DND-41 (cell line): ENCODE results near the gene TYW1.
"Not testable (repeated sequence)": the region's sequence is repeated elsewhere in the genome, so short reads cannot be mapped to it uniquely, and the experiment has no call there.

Experiments used
- CTCF ChIP-seq: IDR thresholded peaks from 2 replicates; pipeline ENCODE4 v1.5.1; 2012; ENCODE audit warnings: borderline replicate concordance, low read length, moderate library complexity, mild to moderate bottlenecking; ENCODE audit not compliant: poor library complexity, severe bottlenecking; ENCODE audit errors: extremely low read depth
- EZH2 ChIP-seq: IDR thresholded peaks from 3 replicates; pipeline ENCODE4 v1.6.1; 2012; ENCODE audit warnings: borderline replicate concordance, low read depth, mild to moderate bottlenecking, moderate library complexity, low read length, inconsistent platforms; ENCODE audit not compliant: severe bottlenecking

GRCh38 chr7:67149131-67149530 is 152.5 kb downstream of the TYW1 start:
- TF ChIP-seq CTCF, EZH2: not testable (repeated sequence)
